ENCODE results near the gene CSNK1G3. TPM values are rescaled to one million over a fixed set of nuclear protein-coding genes. Genes with fewer than 3 reads are reported as not detected.

Gene CSNK1G3
- total and polyA plus RNA-seq, 2 donors (not counting 1 experiment from before 2014, with no cell fraction given) = 31.9 to 57.0 TPM

DNA sequence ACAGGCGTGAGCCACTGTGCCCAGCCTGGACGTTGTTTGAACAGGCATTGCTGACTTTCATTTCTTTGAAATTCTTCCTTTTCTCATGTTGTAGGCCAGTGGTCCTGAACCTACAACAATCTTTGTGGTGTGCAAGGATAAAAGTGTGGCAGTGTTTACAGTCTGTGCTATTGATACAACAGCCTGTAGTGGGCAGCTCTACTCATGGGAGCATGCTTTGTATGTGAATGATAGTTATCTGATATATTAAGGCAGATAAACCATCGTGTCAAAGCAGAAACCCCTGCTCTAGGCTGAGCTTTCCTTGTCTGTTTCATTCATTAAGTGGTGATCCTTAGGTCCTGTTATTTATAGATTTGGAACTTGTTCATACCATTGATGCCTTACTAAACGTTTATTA lies 42.6 kb downstream of the CSNK1G3 start:
- Histone ChIP-seq H3K79me2 (ENCODE audit: control insufficient read depth, insufficient read depth, low read length) (no peaks in the 10 kb centered on the region), H3K27me3 (ENCODE audit: control insufficient read depth, insufficient read depth, low read length) (no peaks in the 10 kb centered on the region), H3K36me3 (ENCODE audit: control insufficient read depth, insufficient read depth, low read length) (peaks cover 1% of the 10 kb centered on the region), H3K4me1 (ENCODE audit: control insufficient read depth, extremely low read depth, insufficient read depth, low read length) (peaks cover 3% of the 10 kb centered on the region), H4K20me1 (ENCODE audit: control insufficient read depth, extremely low read depth, insufficient read depth, low read length) (no peaks in the 10 kb centered on the region), H3K4me3 (replicated peaks in 1 of 4; ENCODE audit: control extremely low read depth in 1 of 4, insufficient read depth in 1 of 4, low read depth in 3 of 4, low read length in 4 of 4) (no peak overlapping the region), H3K27ac (ENCODE audit: insufficient read depth, low read length) (no peak overlapping the region), H3K9me3 (ENCODE audit: control insufficient read depth, insufficient read depth, low read depth, low read length) (no peaks in the 10 kb centered on the region), H3K4me2 (ENCODE audit: extremely low read depth, insufficient read depth, low read length) (no peak overlapping the region), H3K9ac (ENCODE audit: insufficient read depth, low read length) (no peak overlapping the region), H2AFZ (ENCODE audit: low read length) (no peak overlapping the region)
- DNase-seq (ENCODE audit: low read depth in 2 of 2) = no peak
- no peak for TF ChIP-seq EZH2 (IDR thresholded peaks at IDR 0.05; ENCODE audit: low read length, missing control alignments)
- TF ChIP-seq, protein P1, sequence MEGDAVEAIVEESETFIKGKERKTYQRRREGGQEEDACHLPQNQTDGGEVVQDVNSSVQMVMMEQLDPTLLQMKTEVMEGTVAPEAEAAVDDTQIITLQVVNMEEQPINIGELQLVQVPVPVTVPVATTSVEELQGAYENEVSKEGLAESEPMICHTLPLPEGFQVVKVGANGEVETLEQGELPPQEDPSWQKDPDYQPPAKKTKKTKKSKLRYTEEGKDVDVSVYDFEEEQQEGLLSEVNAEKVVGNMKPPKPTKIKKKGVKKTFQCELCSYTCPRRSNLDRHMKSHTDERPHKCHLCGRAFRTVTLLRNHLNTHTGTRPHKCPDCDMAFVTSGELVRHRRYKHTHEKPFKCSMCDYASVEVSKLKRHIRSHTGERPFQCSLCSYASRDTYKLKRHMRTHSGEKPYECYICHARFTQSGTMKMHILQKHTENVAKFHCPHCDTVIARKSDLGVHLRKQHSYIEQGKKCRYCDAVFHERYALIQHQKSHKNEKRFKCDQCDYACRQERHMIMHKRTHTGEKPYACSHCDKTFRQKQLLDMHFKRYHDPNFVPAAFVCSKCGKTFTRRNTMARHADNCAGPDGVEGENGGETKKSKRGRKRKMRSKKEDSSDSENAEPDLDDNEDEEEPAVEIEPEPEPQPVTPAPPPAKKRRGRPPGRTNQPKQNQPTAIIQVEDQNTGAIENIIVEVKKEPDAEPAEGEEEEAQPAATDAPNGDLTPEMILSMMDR (conservative IDR thresholded peaks at IDR 0.05 in 1 of 2, IDR thresholded peaks at IDR 0.05 in 1 of 2; ENCODE audit: low read depth in 1 of 2, low read length in 2 of 2) = peak in 1 of 2 donors; percentile 7

DNA sequence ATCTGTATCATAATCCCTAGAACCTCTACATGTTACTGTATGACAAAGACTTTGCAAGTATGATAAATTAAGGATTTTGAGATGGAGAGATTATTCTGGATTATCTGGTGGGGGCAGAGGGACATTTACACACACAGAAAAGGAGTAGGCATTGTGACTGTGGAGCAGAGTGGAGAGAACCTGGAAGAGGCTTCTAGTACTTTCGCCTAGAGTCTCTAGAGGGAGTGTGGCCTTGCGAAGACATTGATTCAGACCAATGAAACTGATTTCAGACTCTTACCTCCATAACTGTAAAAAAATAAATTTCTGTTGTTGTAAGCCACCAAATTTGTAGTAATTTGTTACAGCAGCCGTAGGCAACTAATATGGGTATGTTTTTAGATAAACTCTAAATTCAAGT lies 45.9 kb downstream of the CSNK1G3 start:
- no peak overlapping the region for H3K4me3 ChIP-seq (replicated peaks in 1 of 4; ENCODE audit: control extremely low read depth in 1 of 4, insufficient read depth in 1 of 4, low read depth in 3 of 4, low read length in 4 of 4)
- no peaks in the 10 kb centered on the region for H3K27me3 ChIP-seq (ENCODE audit: control insufficient read depth, insufficient read depth, low read length)
- no peak for TF ChIP-seq EZH2 (IDR thresholded peaks at IDR 0.05; ENCODE audit: low read length, missing control alignments)
- TF ChIP-seq, protein P1 (conservative IDR thresholded peaks at IDR 0.05 in 1 of 2, IDR thresholded peaks at IDR 0.05 in 1 of 2; ENCODE audit: low read depth in 1 of 2, low read length in 2 of 2) = no peak
- H3K9me3 ChIP-seq (ENCODE audit: control insufficient read depth, insufficient read depth, low read depth, low read length) = no peaks in the 10 kb centered on the region
- no peak overlapping the region for H3K27ac ChIP-seq (ENCODE audit: insufficient read depth, low read length)
- H3K4me1 ChIP-seq (ENCODE audit: control insufficient read depth, extremely low read depth, insufficient read depth, low read length) = peaks cover 3% of the 10 kb centered on the region
- no peak overlapping the region for H2AFZ ChIP-seq (ENCODE audit: low read length)
- DNase-seq (ENCODE audit: low read depth in 2 of 2) = no peak
- H3K4me2 ChIP-seq (ENCODE audit: extremely low read depth, insufficient read depth, low read length) = no peak overlapping the region
- H3K36me3 ChIP-seq (ENCODE audit: control insufficient read depth, insufficient read depth, low read length) = peaks cover 1% of the 10 kb centered on the region
- H3K9ac ChIP-seq (ENCODE audit: insufficient read depth, low read length) = no peak overlapping the region
- no peaks in the 10 kb centered on the region for H4K20me1 ChIP-seq (ENCODE audit: control insufficient read depth, extremely low read depth, insufficient read depth, low read length)
- no peaks in the 10 kb centered on the region for H3K79me2 ChIP-seq (ENCODE audit: control insufficient read depth, insufficient read depth, low read length)

DNA sequence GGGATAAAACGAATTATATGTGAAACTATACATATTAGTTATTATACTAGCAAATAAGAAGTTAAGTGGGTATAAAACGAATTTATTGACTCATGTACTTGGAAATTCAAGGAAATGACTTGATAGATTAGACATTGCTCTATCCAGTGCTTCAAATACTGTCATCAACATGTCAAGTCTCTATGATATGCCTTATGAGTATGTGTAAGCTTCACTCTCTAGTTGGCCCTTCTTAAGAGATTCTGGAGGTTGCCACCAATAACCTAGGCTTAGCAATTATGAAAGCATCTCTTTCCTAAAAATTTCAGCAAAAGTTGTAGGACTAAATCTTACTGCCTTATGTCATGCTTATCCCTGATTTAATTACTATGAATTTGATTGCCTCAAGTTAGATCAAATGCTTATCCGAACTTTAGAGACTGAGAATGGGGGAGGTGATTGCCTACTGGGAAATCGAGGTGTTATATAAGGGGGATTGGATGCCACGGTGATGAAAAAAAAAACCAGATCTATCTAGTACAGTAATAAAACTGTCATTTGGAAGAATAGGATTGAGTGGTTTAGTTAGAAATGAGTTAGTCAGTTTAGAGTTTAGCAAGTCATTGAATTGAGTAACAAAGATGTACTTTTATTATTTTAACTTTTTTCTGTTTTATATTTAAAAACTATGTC lies 46.9 kb downstream of the CSNK1G3 start:
- TF ChIP-seq EZH2 (IDR thresholded peaks at IDR 0.05; ENCODE audit: low read length, missing control alignments) = no peak
- TF ChIP-seq, protein P1 (conservative IDR thresholded peaks at IDR 0.05 in 1 of 2, IDR thresholded peaks at IDR 0.05 in 1 of 2; ENCODE audit: low read depth in 1 of 2, low read length in 2 of 2) = no peak
- Histone ChIP-seq H3K27me3 (ENCODE audit: control insufficient read depth, insufficient read depth, low read length) (no peaks in the 10 kb centered on the region), H3K9ac (ENCODE audit: insufficient read depth, low read length) (no peak overlapping the region), H3K9me3 (ENCODE audit: control insufficient read depth, insufficient read depth, low read depth, low read length) (no peaks in the 10 kb centered on the region), H4K20me1 (ENCODE audit: control insufficient read depth, extremely low read depth, insufficient read depth, low read length) (no peaks in the 10 kb centered on the region), H3K4me3 (replicated peaks in 1 of 4; ENCODE audit: control extremely low read depth in 1 of 4, insufficient read depth in 1 of 4, low read depth in 3 of 4, low read length in 4 of 4) (no peak overlapping the region), H3K4me1 (ENCODE audit: control insufficient read depth, extremely low read depth, insufficient read depth, low read length) (peaks cover 3% of the 10 kb centered on the region), H2AFZ (ENCODE audit: low read length) (no peak overlapping the region), H3K79me2 (ENCODE audit: control insufficient read depth, insufficient read depth, low read length) (no peaks in the 10 kb centered on the region), H3K36me3 (ENCODE audit: control insufficient read depth, insufficient read depth, low read length) (peaks cover 1% of the 10 kb centered on the region), H3K4me2 (ENCODE audit: extremely low read depth, insufficient read depth, low read length) (no peak overlapping the region), H3K27ac (ENCODE audit: insufficient read depth, low read length) (no peak overlapping the region)
- no peak for DNase-seq (ENCODE audit: low read depth in 2 of 2)

Data from fibroblast of lung (primary cell).